Measurements from ENCODE around the gene BAIAP3.
A peak's percentile ranks its signal among the peaks of the same experiment; 100 is the strongest.
"Not testable (repeated sequence)": the region's sequence is repeated elsewhere in the genome, so short reads cannot be mapped to it uniquely, and the experiment has no call there.

The BAIAP3 gene

GRCh38 chr16:1290860-1291575 is 42.4 kb upstream of the BAIAP3 start:
- Histone ChIP-seq H3K27me3 (ENCODE audit: low read depth, low read length) (peaks cover 18% of the 10 kb centered on the region), H3K27ac (ENCODE audit: low read length) (no peak overlapping the region), H3K36me3 (ENCODE audit: control insufficient read depth in 1 of 2, insufficient read depth in 2 of 2, low read length in 2 of 2) (no peaks in the 10 kb centered on the region), H3K9me3 (ENCODE audit: control insufficient read depth in 1 of 2, low read length in 2 of 2) (no peaks in the 10 kb centered on the region), H3K4me1 (ENCODE audit: control insufficient read depth in 1 of 2, insufficient read depth in 2 of 2, low read length in 2 of 2) (no peaks in the 10 kb centered on the region), H3K4me3 (ENCODE audit: low read depth in 1 of 2, low read length in 2 of 2) (no peak overlapping the region)

GRCh38 chr16:1291576-1291974 is 41.9 kb upstream of the BAIAP3 start:
- Histone ChIP-seq H3K27me3 (ENCODE audit: low read depth, low read length) (peaks cover 16% of the 10 kb centered on the region), H3K9me3 (ENCODE audit: control insufficient read depth in 1 of 2, low read length in 2 of 2) (no peaks in the 10 kb centered on the region), H3K4me1 (ENCODE audit: control insufficient read depth in 1 of 2, insufficient read depth in 2 of 2, low read length in 2 of 2) (no peaks in the 10 kb centered on the region), H3K4me3 (ENCODE audit: low read depth in 1 of 2, low read length in 2 of 2) (no peak overlapping the region), H3K27ac (ENCODE audit: low read length) (no peak overlapping the region), H3K36me3 (ENCODE audit: control insufficient read depth in 1 of 2, insufficient read depth in 2 of 2, low read length in 2 of 2) (no peaks in the 10 kb centered on the region)

- H3K4me3 ChIP-seq (ENCODE audit: low read depth in 1 of 2, low read length in 2 of 2); H3K27ac ChIP-seq (ENCODE audit: low read length): not testable (repeated sequence)
- peaks cover 16% of the 10 kb centered on the region for H3K27me3 ChIP-seq (ENCODE audit: low read depth, low read length)
Observed at GRCh38 chr16:1292208-1292607, 41.2 kb upstream of the BAIAP3 start.

GRCh38 chr16:1292808-1293207 is 40.6 kb upstream of the BAIAP3 start:
- not testable (repeated sequence) for H3K27ac ChIP-seq (ENCODE audit: low read length); H3K9me3 ChIP-seq (ENCODE audit: control insufficient read depth in 1 of 2, low read length in 2 of 2); H3K4me1 ChIP-seq (ENCODE audit: control insufficient read depth in 1 of 2, insufficient read depth in 2 of 2, low read length in 2 of 2); H3K36me3 ChIP-seq (ENCODE audit: control insufficient read depth in 1 of 2, insufficient read depth in 2 of 2, low read length in 2 of 2); H3K4me3 ChIP-seq (ENCODE audit: low read depth in 1 of 2, low read length in 2 of 2)
- peaks cover 14% of the 10 kb centered on the region for H3K27me3 ChIP-seq (ENCODE audit: low read depth, low read length)

More at GRCh38 chr16:1292208-1292607, 41.2 kb upstream of the BAIAP3 start:
- H3K36me3 ChIP-seq (ENCODE audit: control insufficient read depth in 1 of 2, insufficient read depth in 2 of 2, low read length in 2 of 2); H3K9me3 ChIP-seq (ENCODE audit: control insufficient read depth in 1 of 2, low read length in 2 of 2); H3K4me1 ChIP-seq (ENCODE audit: control insufficient read depth in 1 of 2, insufficient read depth in 2 of 2, low read length in 2 of 2): not testable (repeated sequence)

- Histone ChIP-seq H3K4me1 (ENCODE audit: control insufficient read depth in 1 of 2, insufficient read depth in 2 of 2, low read length in 2 of 2) (no peaks in the 10 kb centered on the region), H3K36me3 (ENCODE audit: control insufficient read depth in 1 of 2, insufficient read depth in 2 of 2, low read length in 2 of 2) (no peaks in the 10 kb centered on the region), H3K4me3 (ENCODE audit: low read depth in 1 of 2, low read length in 2 of 2) (no peak overlapping the region), H3K27ac (ENCODE audit: low read length) (no peak overlapping the region), H3K27me3 (ENCODE audit: low read depth, low read length) (peaks cover 9% of the 10 kb centered on the region), H3K9me3 (ENCODE audit: control insufficient read depth in 1 of 2, low read length in 2 of 2) (no peaks in the 10 kb centered on the region)
Observed at GRCh38 chr16:1293921-1294656, 39.4 kb upstream of the BAIAP3 start.

GRCh38 chr16:1295465-1295864 is 38.0 kb upstream of the BAIAP3 start:
- H3K27ac ChIP-seq (ENCODE audit: low read length) = no peak overlapping the region

GRCh38 chr16:1296688-1297017 is 36.8 kb upstream of the BAIAP3 start:
- H3K9me3 ChIP-seq (ENCODE audit: control insufficient read depth in 1 of 2, low read length in 2 of 2); H3K27me3 ChIP-seq (ENCODE audit: low read depth, low read length); H3K36me3 ChIP-seq (ENCODE audit: control insufficient read depth in 1 of 2, insufficient read depth in 2 of 2, low read length in 2 of 2); H3K4me1 ChIP-seq (ENCODE audit: control insufficient read depth in 1 of 2, insufficient read depth in 2 of 2, low read length in 2 of 2); H3K27ac ChIP-seq (ENCODE audit: low read length); H3K4me3 ChIP-seq (ENCODE audit: low read depth in 1 of 2, low read length in 2 of 2): not testable (repeated sequence)

More at GRCh38 chr16:1295465-1295864, 38.0 kb upstream of the BAIAP3 start:
- Histone ChIP-seq H3K36me3 (ENCODE audit: control insufficient read depth in 1 of 2, insufficient read depth in 2 of 2, low read length in 2 of 2) (no peaks in the 10 kb centered on the region), H3K4me1 (ENCODE audit: control insufficient read depth in 1 of 2, insufficient read depth in 2 of 2, low read length in 2 of 2) (no peaks in the 10 kb centered on the region), H3K27me3 (ENCODE audit: low read depth, low read length) (peaks cover 3% of the 10 kb centered on the region), H3K9me3 (ENCODE audit: control insufficient read depth in 1 of 2, low read length in 2 of 2) (no peaks in the 10 kb centered on the region), H3K4me3 (ENCODE audit: low read depth in 1 of 2, low read length in 2 of 2) (no peak overlapping the region)

GRCh38 chr16:1297018-1297696 is 36.3 kb upstream of the BAIAP3 start:
- Histone ChIP-seq H3K27ac (ENCODE audit: low read length) (peak overlapping the region; percentile 45), H3K4me3 (ENCODE audit: low read depth in 1 of 2, low read length in 2 of 2) (no peak overlapping the region), H3K27me3 (ENCODE audit: low read depth, low read length) (peaks cover 6% of the 10 kb centered on the region), H3K36me3 (ENCODE audit: control insufficient read depth in 1 of 2, insufficient read depth in 2 of 2, low read length in 2 of 2) (no peaks in the 10 kb centered on the region), H3K4me1 (ENCODE audit: control insufficient read depth in 1 of 2, insufficient read depth in 2 of 2, low read length in 2 of 2) (peaks cover 0 to 7% of the 10 kb centered on the region in 2 donors), H3K9me3 (ENCODE audit: control insufficient read depth in 1 of 2, low read length in 2 of 2) (no peaks in the 10 kb centered on the region)

- Histone ChIP-seq H3K36me3 (ENCODE audit: control insufficient read depth in 1 of 2, insufficient read depth in 2 of 2, low read length in 2 of 2) (no peaks in the 10 kb centered on the region), H3K27me3 (ENCODE audit: low read depth, low read length) (peaks cover 6% of the 10 kb centered on the region), H3K9me3 (ENCODE audit: control insufficient read depth in 1 of 2, low read length in 2 of 2) (no peaks in the 10 kb centered on the region), H3K4me1 (ENCODE audit: control insufficient read depth in 1 of 2, insufficient read depth in 2 of 2, low read length in 2 of 2) (peaks cover 0 to 7% of the 10 kb centered on the region in 2 donors), H3K27ac (ENCODE audit: low read length) (no peak overlapping the region), H3K4me3 (ENCODE audit: low read depth in 1 of 2, low read length in 2 of 2) (no peak overlapping the region)
Observed at GRCh38 chr16:1298406-1298805, 35.0 kb upstream of the BAIAP3 start.

GRCh38 chr16:1299012-1299867 is 34.2 kb upstream of the BAIAP3 start:
- Histone ChIP-seq H3K9me3 (ENCODE audit: control insufficient read depth in 1 of 2, low read length in 2 of 2) (no peaks in the 10 kb centered on the region), H3K4me3 (ENCODE audit: low read depth in 1 of 2, low read length in 2 of 2) (no peak overlapping the region), H3K27me3 (ENCODE audit: low read depth, low read length) (peaks cover 6% of the 10 kb centered on the region), H3K27ac (ENCODE audit: low read length) (no peak overlapping the region), H3K4me1 (ENCODE audit: control insufficient read depth in 1 of 2, insufficient read depth in 2 of 2, low read length in 2 of 2) (peaks cover 0 to 7% of the 10 kb centered on the region in 2 donors), H3K36me3 (ENCODE audit: control insufficient read depth in 1 of 2, insufficient read depth in 2 of 2, low read length in 2 of 2) (no peaks in the 10 kb centered on the region)

- Histone ChIP-seq H3K36me3 (ENCODE audit: control insufficient read depth in 1 of 2, insufficient read depth in 2 of 2, low read length in 2 of 2) (no peaks in the 10 kb centered on the region), H3K4me1 (ENCODE audit: control insufficient read depth in 1 of 2, insufficient read depth in 2 of 2, low read length in 2 of 2) (peaks cover 0 to 7% of the 10 kb centered on the region in 2 donors), H3K4me3 (ENCODE audit: low read depth in 1 of 2, low read length in 2 of 2) (no peak overlapping the region), H3K27me3 (ENCODE audit: low read depth, low read length) (peaks cover 6% of the 10 kb centered on the region), H3K9me3 (ENCODE audit: control insufficient read depth in 1 of 2, low read length in 2 of 2) (no peaks in the 10 kb centered on the region), H3K27ac (ENCODE audit: low read length) (no peak overlapping the region)
Observed at GRCh38 chr16:1299868-1300203, 33.6 kb upstream of the BAIAP3 start.
